ENCODE measurements around the gene PLEKHG3.
"Not testable (repeated sequence)": the region's sequence is repeated elsewhere in the genome, so short reads cannot be mapped to it uniquely, and the experiment has no call there.

The PLEKHG3 gene

GRCh38 chr14:64704143-64704742, at the start of gene PLEKHG3:
TSS of gene PLEKHG3 (plus strand) at chr14:64704424. CDS start at chr14:64727632, 23,208 bp downstream.
- no peak for DNase-seq (ENCODE audit: insufficient read length, low spot score)
- no peak for FAIRE-seq

GRCh38 chr14:64654901-64655300, 49.3 kb upstream of the PLEKHG3 start:
- DNase-seq (ENCODE audit: insufficient read length, low spot score) = no peak
- no peak for FAIRE-seq

GRCh38 chr14:64656986-64657385, 47.2 kb upstream of the PLEKHG3 start:
- no peak for DNase-seq (ENCODE audit: insufficient read length, low spot score)
- FAIRE-seq = no peak

- no peak for DNase-seq (ENCODE audit: insufficient read length, low spot score)
Observed at GRCh38 chr14:64658201-64658600, 46.0 kb upstream of the PLEKHG3 start.

GRCh38 chr14:64658700-64659264, 45.4 kb upstream of the PLEKHG3 start:
- DNase-seq (ENCODE audit: insufficient read length, low spot score); FAIRE-seq: not testable (repeated sequence)

More at GRCh38 chr14:64658201-64658600, 46.0 kb upstream of the PLEKHG3 start:
- FAIRE-seq = no peak

GRCh38 chr14:64659366-64659765, 44.9 kb upstream of the PLEKHG3 start:
- no peak for FAIRE-seq
- no peak for DNase-seq (ENCODE audit: insufficient read length, low spot score)

GRCh38 chr14:64663174-64663573, 41.0 kb upstream of the PLEKHG3 start:
- FAIRE-seq (no peak), DNase-seq (ENCODE audit: insufficient read length, low spot score) (no peak)

GRCh38 chr14:64671591-64671990, 32.6 kb upstream of the PLEKHG3 start:
- no peak for DNase-seq (ENCODE audit: insufficient read length, low spot score)
- peak; percentile 78 for FAIRE-seq

- no peak for FAIRE-seq
- no peak for DNase-seq (ENCODE audit: insufficient read length, low spot score)
Observed at GRCh38 chr14:64673316-64673715, 30.9 kb upstream of the PLEKHG3 start.

GRCh38 chr14:64673748-64674147, 30.5 kb upstream of the PLEKHG3 start:
- FAIRE-seq (no peak), DNase-seq (ENCODE audit: insufficient read length, low spot score) (no peak)

- FAIRE-seq = no peak
- no peak for DNase-seq (ENCODE audit: insufficient read length, low spot score)
Observed at GRCh38 chr14:64674829-64675228, 29.4 kb upstream of the PLEKHG3 start.

- FAIRE-seq = no peak
Observed at GRCh38 chr14:64675312-64675711, 28.9 kb upstream of the PLEKHG3 start.

GRCh38 chr14:64676410-64677008, 27.7 kb upstream of the PLEKHG3 start:
- FAIRE-seq = no peak
- no peak for DNase-seq (ENCODE audit: insufficient read length, low spot score)

More at GRCh38 chr14:64675312-64675711, 28.9 kb upstream of the PLEKHG3 start:
- no peak for DNase-seq (ENCODE audit: insufficient read length, low spot score)

GRCh38 chr14:64680013-64680713, 24.1 kb upstream of the PLEKHG3 start:
- no peak for FAIRE-seq
- DNase-seq (ENCODE audit: insufficient read length, low spot score) = no peak

GRCh38 chr14:64680714-64681065, 23.5 kb upstream of the PLEKHG3 start:
- DNase-seq (ENCODE audit: insufficient read length, low spot score) = no peak
- FAIRE-seq = no peak

GRCh38 chr14:64681796-64682710, 22.2 kb upstream of the PLEKHG3 start:
- no peak for FAIRE-seq
- no peak for DNase-seq (ENCODE audit: insufficient read length, low spot score)

GRCh38 chr14:64682843-64683242, 21.4 kb upstream of the PLEKHG3 start:
- no peak for DNase-seq (ENCODE audit: insufficient read length, low spot score)
- no peak for FAIRE-seq

- FAIRE-seq (no peak), DNase-seq (ENCODE audit: insufficient read length, low spot score) (no peak)
Observed at GRCh38 chr14:64683264-64683663, 21.0 kb upstream of the PLEKHG3 start.

GRCh38 chr14:64684091-64684490, 20.1 kb upstream of the PLEKHG3 start:
- FAIRE-seq (no peak), DNase-seq (ENCODE audit: insufficient read length, low spot score) (no peak)

- FAIRE-seq = no peak
Observed at GRCh38 chr14:64685371-64686281, 18.6 kb upstream of the PLEKHG3 start.

More at GRCh38 chr14:64685371-64686281, 18.6 kb upstream of the PLEKHG3 start:
- no peak for DNase-seq (ENCODE audit: insufficient read length, low spot score)
